Stimulated activated CD4-positive, alpha-beta T cell treated with anti-CD3 and anti-CD28 coated beads, TNF-alpha, amount 100 ng/mL, for 4 hours (primary cell): Measurements from ENCODE around the gene DAPP1.
A peak's percentile ranks its signal among the peaks of the same experiment; 100 is the strongest.

Source experiments
- DNase-seq, 3 experiments: peaks; one replicate each; pipeline ENCODE4 v3.0.0-alpha.2; 2020; ENCODE audit warnings: low read depth in 3 of 3

The DAPP1 gene

DNA sequence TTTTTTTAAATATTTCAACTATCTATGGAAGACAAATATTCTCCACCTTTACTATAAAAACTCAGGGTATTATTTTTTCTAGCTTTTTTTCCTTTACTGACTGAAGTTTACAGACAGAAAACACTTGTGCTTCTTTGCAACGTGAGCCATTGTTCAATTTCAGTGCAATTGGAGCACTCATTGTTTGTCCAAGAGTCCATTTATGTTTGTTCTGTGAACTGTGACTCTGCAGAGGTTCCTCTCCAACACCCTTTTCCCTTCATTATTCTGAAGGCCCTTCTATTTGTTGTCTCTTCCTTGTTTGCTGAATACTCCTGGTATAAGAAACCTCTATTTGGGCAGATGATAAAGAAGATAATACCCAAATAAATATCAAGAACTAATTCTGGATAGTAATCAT, 37.4 kb downstream of the DAPP1 start:
- no peak for DNase-seq

DNA sequence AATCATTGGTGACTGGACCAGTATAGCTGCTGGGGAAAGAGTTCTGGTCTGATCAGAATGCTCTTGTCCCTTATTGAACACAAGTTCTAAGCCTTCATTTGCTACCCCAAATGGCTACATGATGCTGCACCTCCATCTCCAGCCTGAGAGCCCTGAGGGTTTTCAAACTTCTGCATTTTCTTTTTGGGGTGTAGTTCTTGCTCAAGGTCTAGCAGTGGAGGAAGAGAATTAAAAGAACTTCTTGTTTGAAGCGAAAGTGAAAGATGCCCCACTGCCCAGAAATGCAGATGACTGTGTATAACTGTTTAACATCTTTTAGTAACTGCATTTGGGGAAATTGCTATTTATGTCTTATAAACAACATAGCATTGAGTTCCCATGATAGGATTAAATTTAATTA, 39.1 kb downstream of the DAPP1 start:
- no peak for DNase-seq

DNA sequence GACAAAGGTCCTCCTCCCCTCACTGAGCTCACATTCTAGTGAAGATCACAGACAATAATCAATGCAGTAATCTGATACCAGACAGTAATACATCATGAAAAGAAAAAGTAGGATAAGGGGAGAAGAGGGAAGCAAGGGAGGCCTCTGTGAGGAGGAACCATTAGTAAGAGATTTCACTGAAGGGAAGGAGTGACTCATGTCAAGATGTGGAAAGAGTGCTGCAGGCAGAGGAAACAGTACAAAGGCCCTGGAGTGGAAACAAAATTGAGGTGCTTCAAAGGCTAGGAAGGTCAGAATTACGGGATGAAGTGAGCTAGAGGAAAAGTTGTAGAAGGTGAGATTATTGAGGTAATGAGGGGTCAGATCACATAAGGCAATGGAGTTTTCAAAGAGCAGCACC, 39.5 kb downstream of the DAPP1 start:
- DNase-seq: peak in 1 of 3 experiments; percentile 14

DNA sequence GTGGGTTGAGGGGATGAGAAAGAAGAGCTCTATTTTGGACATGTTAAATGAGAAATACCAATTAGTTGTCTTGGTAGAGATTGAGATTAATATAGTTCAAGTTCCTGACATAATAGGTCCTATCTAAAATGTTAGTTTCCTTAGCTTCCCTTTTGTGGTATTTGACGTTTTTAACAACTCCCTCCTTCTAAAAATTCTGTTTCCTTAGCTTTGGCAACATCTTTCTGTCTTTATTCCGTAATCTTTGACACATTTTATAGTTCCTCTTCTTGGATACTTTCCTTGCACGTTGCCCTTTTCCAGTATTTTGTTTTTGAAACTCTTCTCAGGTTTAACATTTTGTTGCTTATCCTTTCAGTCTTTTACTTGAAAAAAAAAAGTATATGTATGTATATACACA, 40.7 kb downstream of the DAPP1 start:
- no peak for DNase-seq

DNA sequence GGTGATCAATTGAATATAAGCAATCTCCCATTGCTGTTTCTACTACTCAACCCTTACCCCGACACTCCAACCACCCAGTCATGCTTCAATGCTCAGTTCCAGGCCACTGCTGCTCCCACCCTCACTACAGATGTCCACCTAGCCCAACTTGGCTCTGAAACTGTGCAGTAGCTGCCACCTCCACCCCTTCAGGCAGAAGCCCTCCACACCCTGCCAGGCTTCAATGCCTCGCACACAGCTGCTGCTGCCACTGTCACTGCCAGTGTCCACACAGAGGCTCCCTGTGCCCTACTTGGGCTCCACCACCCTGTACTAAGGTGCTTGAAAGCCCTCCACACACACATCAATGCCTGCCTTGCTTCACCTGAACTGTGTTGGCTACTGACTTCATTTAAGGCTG, 43.0 kb downstream of the DAPP1 start:
- DNase-seq: no peak

DNA sequence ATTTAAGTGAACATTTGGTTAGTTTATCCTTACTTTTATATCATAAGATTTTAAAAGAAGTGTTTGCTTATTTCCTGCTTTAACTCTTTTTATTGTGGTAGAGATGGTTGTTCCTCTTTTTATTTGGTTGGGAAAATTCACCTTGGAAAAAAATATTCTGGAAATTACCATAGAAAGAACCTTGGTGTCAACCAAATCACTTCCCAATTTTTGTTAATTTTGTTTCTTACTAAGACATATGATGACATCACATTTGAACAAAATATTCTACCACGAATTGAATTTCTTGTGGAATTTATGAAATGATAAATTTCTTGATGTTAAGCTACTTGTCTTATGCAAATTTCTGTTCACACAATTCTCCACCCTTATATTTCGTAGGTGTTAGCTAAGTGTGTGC, 43.9 kb downstream of the DAPP1 start:
- DNase-seq: no peak

DNA sequence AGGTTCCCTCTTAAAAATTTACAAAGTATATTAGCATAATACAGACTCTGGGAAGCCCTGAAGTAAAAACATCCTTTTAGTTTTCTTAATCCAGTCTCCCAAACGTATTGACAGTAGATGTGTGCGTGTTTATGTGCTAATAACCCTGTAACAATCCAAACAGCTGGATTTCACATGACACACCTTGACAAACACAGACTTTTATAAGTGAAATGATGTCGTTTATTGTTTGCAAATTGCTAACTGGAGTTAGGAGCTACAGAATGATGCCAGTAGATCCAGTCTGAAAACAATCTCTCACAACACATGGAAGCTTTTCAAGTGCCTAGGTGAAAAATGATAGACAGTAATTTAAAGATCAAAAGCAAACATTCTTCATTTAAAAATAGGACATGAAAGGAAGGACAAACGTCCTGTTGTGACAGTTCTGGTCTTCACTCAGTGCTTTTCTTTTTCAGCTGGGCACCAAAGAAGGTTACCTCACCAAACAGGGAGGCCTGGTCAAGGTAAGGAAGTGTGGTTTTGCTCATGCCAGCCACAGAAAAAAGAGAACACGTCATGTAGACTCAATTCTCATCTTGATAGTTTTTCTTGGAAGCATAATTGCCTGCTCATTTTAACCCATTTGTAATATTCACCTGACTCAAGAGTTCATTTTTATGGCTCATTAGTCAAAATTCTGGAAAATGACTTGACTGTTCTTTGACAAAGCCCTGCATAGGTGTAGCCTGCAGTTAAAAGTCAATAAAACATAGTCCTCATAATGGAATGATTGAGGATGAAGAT, 44.7 kb downstream of the DAPP1 start:
- no peak for DNase-seq

DNA sequence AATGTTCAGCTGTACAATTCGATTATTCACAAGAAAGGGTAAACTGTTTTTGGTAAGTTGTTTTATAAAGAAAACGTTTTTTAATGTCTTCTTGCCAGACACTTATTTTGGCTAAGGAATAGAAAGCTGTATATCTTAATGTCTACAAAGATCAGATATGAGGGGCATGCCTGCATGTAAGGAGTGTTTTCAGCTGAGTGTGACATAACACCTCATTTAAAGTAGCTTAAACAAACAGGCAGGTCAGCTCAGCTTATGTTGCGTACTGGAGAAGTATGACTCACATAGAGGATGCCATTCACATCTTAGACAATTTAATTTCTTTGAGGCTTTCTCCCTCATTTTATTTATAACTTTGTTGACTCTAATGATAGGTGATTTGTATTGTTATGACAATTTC, 47.2 kb downstream of the DAPP1 start:
- no peak for DNase-seq

DNA sequence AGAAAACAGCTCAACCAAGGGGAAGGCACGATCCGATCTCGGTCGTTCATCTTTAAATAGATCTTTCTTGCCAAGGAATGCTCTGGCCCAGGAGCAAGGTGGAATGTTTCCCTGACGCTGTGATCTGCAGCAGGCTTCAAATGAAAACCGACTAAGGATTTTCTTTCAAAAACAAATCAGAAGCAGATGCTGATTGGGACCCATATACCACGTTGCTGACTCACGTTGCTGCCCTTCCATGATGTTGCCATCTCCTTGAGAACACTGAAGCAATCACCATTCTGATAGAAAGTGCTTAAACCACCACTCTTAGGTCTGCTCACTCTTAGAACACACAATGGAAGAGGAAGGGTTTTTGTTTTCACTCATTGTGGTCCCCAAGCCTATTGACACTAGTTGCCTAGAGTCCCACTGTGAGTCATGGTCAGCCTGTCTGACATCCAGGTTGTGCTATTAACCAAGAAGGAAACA, 51.5 kb downstream of the DAPP1 start:
- no peak for DNase-seq

DNA sequence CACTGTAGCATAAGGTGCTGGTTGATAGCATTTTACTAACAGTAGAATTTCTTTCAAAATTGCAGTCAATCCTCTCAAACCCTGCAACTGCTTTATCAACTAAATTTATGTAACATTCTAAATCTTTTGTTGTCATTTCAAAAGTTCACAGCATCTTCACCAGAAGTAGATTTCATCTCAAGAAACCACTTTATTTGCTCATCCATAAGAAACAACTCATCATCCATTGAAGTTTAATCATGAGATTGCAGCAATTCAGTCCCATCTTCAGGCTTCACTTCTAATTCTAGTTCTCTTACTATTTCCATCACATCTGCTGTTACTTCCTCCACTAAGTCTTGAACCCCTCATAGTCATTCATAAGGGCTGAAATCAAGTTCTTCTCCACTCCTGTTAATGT, 55.9 kb downstream of the DAPP1 start:
- no peak for DNase-seq

DNA sequence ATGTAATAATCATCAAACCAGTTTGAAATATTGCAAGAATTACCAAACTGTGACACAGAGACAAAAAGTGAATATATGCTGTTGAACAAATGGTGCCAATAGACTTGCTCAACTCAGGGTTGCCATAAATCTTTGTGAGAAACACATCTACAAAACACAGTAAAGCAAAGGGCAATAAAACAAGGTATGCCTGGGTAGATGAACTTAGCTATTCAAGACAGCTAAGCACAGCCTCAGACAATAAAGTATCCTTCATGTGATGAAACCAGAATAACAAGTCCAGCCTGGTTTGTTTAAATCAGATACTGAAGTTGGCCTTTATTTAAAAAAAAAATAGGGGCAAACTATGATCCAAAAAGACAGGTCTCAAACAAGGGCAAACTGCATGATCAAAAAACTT, 58.4 kb downstream of the DAPP1 start:
- DNase-seq: no peak

DNA sequence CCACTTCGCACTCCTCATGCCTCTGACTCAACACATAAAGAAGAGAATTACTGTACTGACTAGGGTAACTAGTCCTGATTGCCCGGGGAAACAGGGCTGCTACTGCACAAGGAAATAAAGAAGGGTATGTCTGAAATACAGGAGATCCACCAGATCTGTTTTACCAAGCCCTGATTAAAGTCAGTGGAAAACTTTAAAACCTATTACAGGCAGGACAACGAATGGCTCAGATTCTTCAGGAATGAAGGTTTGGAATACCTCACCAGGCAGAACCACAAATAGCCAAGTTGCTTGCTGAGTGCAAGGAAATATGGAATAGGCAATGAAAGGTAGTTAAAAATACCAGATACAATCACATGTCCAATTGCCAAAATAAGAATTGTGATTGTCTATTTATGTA, 60.3 kb downstream of the DAPP1 start:
- no peak for DNase-seq

DNA sequence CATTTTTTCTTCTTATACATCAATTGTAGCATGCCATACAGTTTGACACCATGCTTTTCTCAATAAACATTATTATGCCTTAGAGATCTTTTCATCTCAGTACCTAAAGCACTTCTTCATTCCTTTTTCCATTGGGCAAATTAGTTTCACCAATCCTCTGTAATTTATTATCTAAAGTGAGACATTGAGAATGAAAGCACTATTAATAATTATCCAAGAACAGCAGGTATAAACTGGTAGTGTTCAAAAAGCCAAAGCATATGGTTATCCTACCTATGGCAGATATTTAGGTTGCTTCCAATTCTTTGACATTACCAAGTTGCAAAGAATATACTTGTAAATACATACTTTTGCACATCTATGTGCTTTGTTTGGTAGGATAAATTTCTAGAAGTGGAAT, 62.0 kb downstream of the DAPP1 start:
- DNase-seq: no peak

DNA sequence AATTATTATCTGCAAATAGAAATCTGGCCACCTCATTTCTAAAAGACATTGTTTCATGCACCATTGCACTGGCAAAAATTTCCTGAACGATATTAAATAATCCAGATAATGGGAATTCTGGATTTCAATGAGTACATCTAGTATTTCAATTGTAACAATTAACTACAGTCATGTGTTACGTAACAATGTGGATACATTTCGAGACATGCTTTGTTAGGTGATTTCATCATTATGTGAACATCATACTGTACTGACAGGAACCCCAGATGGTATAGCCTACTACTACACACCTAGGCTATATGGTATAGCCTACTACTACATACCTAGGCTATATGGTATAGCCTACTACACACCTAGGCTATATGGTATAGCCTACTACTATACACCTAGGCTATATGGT, 62.8 kb downstream of the DAPP1 start:
- no peak for DNase-seq

DNA sequence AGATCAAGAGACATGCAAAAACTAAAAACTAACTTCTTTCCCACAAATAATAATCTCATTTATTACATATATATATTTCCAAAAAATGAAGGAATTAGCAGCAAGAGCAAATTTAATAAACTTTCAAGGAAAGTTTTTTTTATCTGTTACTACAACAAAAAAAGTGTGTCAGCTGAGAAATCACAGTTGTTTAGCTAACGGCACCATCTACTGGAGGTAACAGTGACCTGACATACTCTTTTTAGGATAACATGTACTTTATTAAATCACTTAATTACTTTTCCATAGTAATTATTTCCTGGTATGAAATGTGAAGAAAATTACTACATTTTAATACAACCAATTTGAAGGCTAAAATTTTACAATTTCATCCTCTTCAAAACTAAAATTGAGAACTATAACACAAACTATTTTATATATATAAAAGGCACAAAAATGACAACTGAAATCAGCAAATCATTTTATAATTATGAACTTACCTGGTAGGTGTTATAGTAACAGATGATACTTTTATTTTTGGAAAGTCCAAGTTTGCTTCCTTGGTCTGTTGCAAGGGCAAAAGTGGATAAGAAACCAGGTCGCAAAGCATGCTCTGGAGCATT, 68.5 kb downstream of the DAPP1 start:
- DNase-seq: no peak

DNA sequence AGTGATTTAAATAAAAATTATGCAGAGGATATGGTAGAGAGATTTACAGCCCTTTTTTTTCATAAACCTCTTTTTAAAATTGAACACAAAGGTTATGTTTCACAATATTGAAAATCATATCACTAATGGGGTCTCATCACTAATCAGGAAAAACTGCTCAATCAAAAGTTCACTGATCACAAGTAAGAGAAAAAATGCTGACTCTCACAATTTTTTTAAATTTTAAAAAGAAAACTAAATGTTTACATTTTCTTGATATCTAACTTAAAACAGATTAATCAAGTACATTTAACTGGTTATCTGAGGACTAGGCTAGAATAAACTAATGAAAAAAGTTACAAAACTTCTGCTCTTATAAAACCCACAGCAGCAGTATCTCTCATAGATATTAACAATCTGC, 69.1 kb downstream of the DAPP1 start:
- no peak for DNase-seq

DNA sequence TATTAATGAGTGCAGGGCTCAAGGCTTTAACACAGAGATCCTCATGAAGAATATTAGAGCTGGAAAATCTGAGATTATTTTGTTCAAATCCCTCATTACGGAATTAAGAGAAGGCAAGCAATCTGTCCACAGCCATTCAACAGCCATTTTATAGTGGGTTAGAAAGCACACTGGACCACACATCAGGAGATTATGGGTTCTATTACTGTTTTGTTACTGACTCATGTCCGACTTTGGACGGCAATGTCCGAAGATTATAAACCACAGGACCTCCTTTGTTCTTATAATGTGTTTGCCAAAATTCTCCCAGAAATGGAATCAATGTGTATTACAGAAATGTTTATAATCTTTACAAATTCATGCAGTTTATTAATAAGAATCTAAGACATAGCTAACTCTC, 69.5 kb downstream of the DAPP1 start:
- DNase-seq: no peak

DNA sequence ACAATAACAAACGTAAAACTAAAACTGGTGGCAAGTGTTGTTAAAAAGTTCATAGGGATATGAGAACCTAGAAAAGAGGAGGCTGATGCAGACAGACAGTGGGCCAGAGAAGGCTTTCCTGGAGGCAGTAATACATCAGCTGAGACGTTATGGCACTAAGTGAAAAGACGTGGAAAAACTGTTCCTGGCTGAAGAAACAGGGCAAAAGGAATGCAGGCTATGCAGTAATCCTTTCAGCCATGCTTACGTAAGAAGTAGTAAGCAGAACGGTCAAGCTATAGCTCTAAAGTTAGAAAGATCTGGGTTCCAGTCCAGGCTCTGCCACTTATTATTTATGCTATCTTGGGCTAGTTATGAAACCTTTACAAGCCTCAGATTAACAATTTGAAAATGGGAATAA, 71.2 kb downstream of the DAPP1 start:
- DNase-seq: no peak

DNA sequence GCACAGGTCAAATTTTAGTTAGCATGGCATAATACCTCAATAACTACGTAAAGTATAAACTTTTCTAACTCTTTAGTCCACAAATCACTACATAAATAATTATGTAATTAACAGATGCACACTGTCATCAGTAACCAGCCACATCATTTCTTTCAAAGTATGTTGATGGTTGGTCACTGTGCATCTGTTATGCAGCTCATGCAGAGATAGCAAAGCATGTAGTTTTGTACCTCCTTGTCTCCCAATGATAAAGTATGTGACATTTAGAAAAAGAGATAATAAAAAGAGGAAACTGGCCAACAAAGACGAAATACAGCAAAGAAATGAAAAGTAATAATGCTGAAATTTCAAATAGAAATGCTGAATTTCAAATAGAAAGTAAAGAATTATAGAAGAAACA, 74.7 kb downstream of the DAPP1 start:
- no peak for DNase-seq

DNA sequence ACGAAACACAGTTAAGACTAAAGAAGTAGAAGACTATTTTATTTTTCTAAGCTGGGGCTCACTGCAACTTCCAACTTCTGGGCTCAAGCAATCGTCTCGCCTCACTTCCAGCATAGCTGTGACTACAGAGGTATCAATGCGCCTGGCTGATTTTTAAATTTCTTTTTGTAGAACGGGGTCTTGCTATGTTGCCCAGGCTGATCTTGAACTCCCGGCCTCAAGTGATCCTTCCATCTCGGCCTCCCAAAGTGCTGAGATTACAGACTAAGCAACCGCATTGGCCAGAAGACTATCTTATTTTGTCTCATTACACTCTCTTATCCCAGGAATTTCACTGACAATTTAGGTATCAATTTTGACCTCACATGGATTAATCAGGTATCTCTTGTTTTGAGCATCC, 76.4 kb downstream of the DAPP1 start:
- DNase-seq: no peak

DNA sequence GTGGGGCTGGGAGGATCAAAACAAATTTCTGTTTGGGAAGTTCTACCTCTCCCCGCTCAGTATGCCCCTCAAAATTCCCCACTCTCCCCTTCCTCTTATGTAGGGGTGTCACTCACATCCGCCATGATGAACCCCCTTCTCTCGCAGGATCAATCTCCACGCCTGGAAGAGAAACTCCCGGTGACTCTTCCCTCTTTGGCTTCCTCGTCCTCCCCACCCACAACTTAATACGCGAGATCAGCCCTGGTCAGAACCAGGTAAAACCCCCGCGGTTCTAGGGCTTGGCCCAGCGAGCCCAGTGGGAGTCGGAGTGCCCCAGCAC, 77.2 kb downstream of the DAPP1 start:
- DNase-seq: no peak

DNA sequence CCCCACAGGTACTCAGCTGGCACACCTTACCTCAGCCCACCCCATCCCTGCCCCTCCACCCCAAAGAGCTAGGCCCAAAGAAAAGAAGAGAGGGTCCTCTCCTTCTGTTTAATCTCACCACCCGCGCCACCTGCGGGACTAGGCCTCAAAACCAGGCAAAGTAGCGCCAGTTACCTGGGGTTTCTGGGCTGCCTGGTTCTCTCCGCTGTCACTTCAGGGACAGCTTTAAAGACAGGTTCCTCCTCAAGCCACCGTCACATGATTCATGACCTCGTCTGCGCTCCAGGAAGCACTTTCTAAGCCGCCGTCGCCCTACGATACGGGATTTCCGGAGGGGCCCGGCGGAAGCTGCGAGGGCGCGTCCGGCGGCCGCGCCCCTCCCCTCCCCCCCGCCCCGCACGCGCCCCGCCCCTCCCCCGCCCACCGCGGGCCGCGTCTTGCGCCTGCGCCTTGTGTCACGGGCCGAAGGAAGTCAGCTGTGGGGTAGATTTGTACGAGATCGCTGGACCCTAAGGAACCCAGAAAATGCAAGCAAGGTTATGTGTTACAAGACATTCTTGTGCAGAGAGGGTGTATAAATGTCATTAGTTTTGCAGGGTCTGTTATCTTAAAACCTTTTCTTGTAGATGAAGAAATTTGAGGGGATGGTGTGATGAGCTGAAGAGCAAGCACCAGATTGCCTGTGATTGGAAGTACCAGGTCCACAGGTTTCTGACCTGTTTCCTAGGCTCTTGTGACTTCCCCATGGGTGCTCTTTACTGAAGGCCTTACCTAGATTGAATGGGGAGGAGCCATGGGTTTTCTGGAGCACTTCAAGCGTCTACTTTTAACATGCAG, 77.8 kb downstream of the DAPP1 start, which contains the start of gene LAMTOR3:
TSS of gene LAMTOR3 (minus strand) at position 267 of the 837 bp plus-strand sequence. CDS start 464 bp downstream, outside the sequence.
- DNase-seq: peak; percentile 69 to 81 (median 79)

DNA sequence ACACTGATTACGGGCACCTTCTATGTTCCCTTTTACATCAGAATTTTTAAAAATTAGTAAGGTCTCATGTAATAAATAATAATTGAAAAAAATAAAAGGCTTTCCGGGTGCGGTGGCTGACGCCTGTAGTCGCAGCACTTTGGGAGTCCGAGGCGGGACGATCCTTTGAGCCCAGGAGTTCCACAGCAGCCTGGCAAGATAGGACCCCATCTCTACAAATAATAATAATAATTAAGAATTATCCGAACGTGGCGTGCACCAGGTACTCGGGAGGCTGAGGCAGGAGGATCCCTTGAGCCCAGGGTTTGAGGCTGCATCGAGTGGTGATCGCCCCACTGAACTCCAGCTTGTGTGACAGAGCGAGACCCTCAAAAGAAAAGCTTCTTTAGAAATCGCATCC, 78.4 kb downstream of the DAPP1 start:
- DNase-seq: no peak
